ACHN (cell line): Measurements from ENCODE around the gene ZNF780A.
"Not testable (repeated sequence)": the region's sequence is repeated elsewhere in the genome, so short reads cannot be mapped to it uniquely, and the experiment has no call there.

Source experiments
- DNase-seq: peaks from one replicate; pipeline ENCODE4 v3.0.0-alpha.2; 2015
- in situ Hi-C: cut with HindIII; loops from 2 replicates; pipeline ENCODE4 v1.10.0; 2017; ENCODE audit warnings: low sequenced_read_pairs, low pct_ligation_motif_present, low pct_unique_long_range_greater_than_20kb

The ZNF780A gene

DNA sequence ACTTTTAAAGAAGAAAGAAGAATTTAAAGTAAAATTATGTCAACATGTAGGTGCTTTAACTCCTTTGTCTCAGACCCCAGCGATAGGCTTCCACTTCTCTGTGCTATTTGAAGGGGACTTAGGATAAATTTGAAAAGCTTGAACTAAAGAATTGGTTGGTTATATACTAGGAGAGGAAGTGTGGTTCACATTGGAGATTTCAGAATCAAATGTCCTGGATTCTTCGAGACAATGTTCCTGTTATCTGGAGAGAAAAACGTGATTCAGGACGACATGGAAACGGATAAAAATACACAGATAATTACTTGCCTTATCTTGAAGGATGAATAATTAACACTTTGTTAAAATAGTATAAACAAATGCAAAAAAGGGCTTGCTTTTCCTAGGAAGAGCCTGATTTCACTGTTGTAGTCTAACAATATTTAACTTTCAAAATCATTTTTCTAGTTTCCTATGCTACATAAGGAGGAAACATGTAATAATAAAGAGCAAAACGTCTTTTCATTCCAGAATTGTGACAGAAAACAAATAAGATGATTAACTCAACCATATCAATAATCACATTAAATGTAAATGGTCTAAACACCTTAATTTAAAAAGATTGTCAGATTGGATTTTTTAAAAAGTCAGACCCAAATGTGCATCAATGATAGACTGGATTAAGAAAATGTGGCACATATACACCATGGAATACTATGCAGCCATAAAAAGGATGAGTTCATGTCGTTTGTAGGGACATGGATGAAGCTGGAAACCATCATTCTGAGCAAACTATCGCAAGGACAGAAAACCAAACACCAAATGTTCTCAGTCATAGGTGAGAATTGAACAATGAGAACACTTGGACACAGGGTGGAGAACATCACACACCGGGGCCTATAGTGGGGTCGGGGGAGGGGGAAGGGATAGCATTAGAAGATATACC lies 724 bp upstream of the ZNF780A start:
- in situ Hi-C loops: no loop called here
- DNase-seq: no peak

- DNase-seq: no peak
Observed at GRCh38 chr19:40089462-40089861, 1.3 kb downstream of the ZNF780A start.

DNA sequence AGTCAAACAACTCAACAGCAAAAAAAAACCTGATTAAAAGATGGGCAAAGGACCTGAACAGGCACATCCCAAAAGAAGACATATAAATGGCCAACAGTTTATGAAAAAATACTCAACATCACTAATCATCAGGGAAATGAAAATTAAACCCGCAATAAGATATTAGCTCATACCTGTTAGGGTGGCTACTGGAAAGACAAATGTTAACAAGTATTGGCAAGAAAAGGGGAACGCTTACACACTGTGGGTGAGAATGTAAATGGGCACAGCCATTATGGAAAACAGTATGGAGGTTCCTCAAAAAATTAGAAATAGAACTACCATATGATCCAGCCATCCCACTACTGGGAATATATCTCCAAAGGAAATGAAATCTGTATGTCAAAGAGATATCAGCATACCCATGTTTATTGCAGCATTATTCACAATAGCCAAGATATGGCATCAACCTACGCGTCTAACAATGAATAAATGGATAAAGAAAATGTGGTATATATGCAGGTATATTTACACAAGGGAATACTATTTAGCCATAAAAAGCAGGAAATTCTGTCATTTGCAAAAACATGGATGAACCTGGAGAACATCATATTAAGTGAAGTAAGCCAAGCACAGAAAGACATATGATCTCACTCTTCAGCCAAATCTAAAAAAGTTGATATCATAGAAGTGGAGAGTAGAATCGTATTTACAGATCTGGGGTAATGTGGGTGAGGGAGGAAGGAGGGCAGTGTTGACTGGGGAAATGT lies 2.3 kb downstream of the ZNF780A start:
- in situ Hi-C loops: no loop called here
- DNase-seq: no peak

More at GRCh38 chr19:40089462-40089861, 1.3 kb downstream of the ZNF780A start:
- in situ Hi-C loops: no loop called here

DNA sequence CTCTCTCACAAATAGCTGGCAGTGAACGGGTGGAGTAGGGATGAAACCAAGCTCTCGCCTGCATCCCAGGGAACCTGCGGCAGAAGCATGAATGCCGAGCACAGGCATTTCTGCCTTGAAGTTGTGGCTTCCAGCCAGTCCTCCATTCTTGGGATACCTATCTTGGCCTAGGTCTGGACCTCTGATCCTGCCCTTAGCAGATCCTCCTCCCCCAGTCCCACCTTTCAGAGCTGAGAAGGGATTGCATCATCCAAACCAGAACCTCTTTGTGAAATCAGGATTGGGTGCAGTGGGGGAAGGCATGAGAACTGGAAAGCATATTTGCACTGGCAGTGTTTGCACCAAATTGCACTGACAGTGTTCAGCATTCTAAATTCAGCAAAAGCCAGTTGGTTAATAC lies 5.8 kb downstream of the ZNF780A start:
- in situ Hi-C loops: no loop called here
- DNase-seq: no peak

GRCh38 chr19:40081411-40081810 lies 9.3 kb downstream of the ZNF780A start:
- in situ Hi-C loops: no loop called here

DNA sequence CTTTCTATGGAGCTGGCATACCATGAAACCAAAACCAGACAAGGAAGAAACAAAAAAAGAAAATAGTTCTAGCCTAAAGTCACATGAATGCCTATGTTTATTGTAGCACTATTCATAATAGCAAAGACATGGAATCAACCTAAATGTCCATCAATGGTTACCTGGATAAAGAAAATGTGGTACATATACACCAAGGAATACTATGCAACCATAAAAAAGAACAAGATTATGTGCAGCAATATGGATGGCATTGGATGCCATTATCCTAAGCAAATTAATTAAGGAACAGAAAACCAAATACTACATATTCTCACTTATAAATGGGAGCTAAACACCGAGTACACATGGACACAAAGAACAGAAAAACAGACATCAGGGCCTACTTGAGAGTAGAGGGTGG lies 10.5 kb downstream of the ZNF780A start:
- no peak for DNase-seq
- in situ Hi-C loops: no loop called here

More at GRCh38 chr19:40081411-40081810, 9.3 kb downstream of the ZNF780A start:
- DNase-seq: no peak

GRCh38 chr19:40078377-40078776 lies 12.4 kb downstream of the ZNF780A start:
- no peak for DNase-seq
- in situ Hi-C loops: no loop called here

GRCh38 chr19:40070058-40070457 lies 20.7 kb downstream of the ZNF780A start:
- in situ Hi-C loops: no loop called here

GRCh38 chr19:40059624-40060023 lies 31.1 kb downstream of the ZNF780A start:
- in situ Hi-C loops: no loop called here
- DNase-seq: no peak

More at GRCh38 chr19:40070058-40070457, 20.7 kb downstream of the ZNF780A start:
- no peak for DNase-seq

GRCh38 chr19:40057166-40057565 lies 33.6 kb downstream of the ZNF780A start:
- DNase-seq: no peak
- in situ Hi-C loops: no loop called here

DNA sequence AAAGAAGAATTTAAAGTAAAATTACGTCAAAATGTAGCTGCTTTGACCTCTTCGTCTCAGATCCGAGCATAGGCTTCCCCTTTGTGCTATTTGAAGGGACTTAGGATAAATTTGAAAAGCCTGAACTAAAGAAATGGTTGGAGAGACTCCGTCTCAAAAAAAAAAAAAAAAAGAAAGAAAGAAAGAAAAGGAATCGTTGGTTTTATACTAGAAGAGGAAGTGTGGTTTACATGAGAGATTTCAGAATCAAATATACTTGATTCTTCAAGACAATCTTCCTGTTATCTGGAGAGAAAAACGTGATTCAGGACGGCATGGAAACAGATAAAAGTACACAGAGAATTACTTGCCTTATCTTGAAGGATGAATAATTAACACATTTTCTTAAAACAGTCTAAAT lies 34.2 kb downstream of the ZNF780A start:
- DNase-seq: no peak
- in situ Hi-C loops: no loop called here

DNA sequence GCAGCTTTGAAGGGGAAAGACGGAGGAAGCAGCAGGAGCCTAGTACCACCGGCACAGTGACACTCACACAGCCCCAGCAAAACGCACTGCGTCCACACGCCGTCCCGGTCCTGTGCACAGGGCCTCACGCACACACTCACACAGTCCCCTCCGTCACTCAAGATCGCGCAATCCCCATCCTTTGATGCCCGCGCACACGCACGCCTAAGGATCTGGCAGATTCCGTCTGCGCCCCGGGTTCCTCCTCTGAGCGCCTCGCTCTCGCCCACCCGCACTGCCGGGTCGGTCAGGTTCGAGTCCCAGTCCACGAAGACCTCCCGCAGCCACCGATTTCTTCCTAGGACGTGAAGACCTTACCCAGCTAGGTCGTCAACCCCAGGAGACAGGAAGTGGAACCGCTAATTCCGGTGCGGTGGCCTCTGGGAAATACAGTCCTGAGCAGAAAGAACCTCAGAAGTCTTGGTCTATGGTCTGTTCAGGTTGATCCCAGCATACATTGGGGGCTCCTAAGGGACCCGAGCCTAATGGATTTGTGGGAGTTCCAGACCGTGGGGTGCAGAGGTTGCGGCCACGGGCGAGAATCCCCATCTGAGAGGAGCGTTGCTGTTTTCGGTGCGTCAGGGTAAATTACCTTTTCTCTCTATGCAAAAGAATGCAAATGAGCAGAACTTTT lies 34.8 kb downstream of the ZNF780A start, which contains the start of gene ZNF780B:
ZNF780B (minus strand) TSS at position 400 of the 673 bp plus-strand sequence. CDS start 5,899 bp downstream, outside the sequence.
- peak; percentile 44 for DNase-seq
- in situ Hi-C loops: no loop called here

DNA sequence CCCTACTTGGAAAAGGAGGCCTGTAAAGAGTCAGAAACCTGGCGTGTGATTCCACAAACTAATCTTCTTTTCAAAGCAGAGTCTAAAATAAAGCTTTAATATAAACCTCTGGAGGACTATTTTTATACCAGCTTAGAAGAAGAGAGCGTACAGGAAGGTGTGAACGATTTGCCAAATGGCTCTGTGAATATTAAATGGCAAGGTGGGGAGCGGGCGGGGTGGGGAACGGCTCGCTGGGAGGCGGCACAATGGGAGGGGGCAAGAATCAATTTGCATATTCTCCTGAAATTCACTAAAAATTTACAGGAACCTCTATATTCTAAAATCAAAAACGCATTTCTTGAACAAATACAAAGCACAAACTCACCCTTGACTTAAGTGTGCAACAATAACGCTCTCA lies 35.7 kb downstream of the ZNF780A start:
- in situ Hi-C loops: no loop called here

GRCh38 chr19:40054632-40055031 lies 36.1 kb downstream of the ZNF780A start:
- in situ Hi-C loops: no loop called here
- DNase-seq: no peak

More for the DNA sequence above, 35.7 kb downstream of the ZNF780A start:
- DNase-seq: no peak

- DNase-seq: no peak
- in situ Hi-C loops: no loop called here
Observed at GRCh38 chr19:40053491-40053890, 37.3 kb downstream of the ZNF780A start.

DNA sequence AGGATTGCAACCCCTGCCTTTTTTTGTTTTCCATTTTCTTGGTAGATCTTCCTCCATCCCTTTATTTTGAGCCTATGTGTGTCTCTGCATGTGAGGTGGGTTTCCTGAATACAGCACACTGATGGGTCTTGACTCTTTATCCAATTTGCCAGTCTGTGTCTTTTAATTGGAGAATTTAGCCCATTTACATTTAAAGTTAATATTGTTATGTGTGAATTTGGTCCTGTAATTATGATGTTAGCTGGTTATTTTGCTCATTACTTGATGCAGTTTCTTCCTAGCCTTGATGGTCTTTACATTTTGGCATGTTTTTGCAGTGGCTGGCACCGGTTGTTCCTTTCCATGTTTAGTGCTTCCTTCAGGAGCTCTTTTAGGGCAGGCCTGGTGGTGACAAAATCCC lies 49.0 kb downstream of the ZNF780A start:
- not testable (repeated sequence) for DNase-seq

GRCh38 chr19:40038047-40038446 lies 52.7 kb downstream of the ZNF780A start:
- in situ Hi-C loops, DNase-seq: not testable (repeated sequence)

More for the DNA sequence above, 49.0 kb downstream of the ZNF780A start:
- in situ Hi-C loops: not testable (repeated sequence)

DNA sequence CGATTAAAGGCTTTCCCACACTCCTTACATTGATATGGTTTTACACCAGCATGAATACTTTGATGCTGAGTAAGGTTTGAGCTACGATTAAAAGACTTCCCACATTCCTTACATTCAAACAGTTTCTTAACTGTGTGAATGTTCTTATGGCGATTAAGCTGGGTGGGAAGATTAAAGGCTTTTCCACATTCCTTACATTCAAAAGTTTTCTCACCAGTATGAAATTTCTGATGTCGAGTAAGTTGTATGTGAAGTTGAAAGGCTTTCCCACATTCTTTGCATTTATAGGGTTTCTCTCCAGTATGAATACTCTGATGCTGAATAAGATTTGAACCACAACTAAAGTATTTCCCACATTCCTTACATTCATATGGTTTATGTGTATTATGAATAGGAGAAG lies 54.7 kb downstream of the ZNF780A start:
- in situ Hi-C loops: no loop called here
- DNase-seq: no peak
